GM19023 (cell line): ENCODE data around the gene RPS6KA6.
"Not testable (repeated sequence)": the region's sequence is repeated elsewhere in the genome, so short reads cannot be mapped to it uniquely, and the experiment has no call there.

Source experiments
- ATAC-seq: cut with Tn5 transposase; IDR thresholded peaks from one replicate; pipeline ENCODE4 v1.9.1; 2021; ENCODE audit warnings: mild to moderate bottlenecking, moderate library complexity; ENCODE audit not compliant: unreplicated experiment

RPS6KA6 gene

GRCh38 chrX:84165711-84166110, 22.3 kb downstream of the RPS6KA6 start:
- ATAC-seq, result no peak

- ATAC-seq, result no peak
Observed at GRCh38 chrX:84162401-84162800, 25.6 kb downstream of the RPS6KA6 start.

- ATAC-seq, result no peak
Observed at GRCh38 chrX:84161641-84162040, 26.4 kb downstream of the RPS6KA6 start.

- ATAC-seq, result no peak
Observed at GRCh38 chrX:84160736-84161135, 27.3 kb downstream of the RPS6KA6 start.

GRCh38 chrX:84156821-84157220, 31.2 kb downstream of the RPS6KA6 start:
- ATAC-seq, result no peak

- no peak for ATAC-seq
Observed at GRCh38 chrX:84155938-84156337, 32.1 kb downstream of the RPS6KA6 start.

GRCh38 chrX:84153538-84153937, 34.5 kb downstream of the RPS6KA6 start:
- no peak for ATAC-seq

- ATAC-seq, result no peak
Observed at GRCh38 chrX:84144991-84145390, 43.0 kb downstream of the RPS6KA6 start.

- ATAC-seq, result no peak
Observed at GRCh38 chrX:84144281-84144680, 43.7 kb downstream of the RPS6KA6 start.

GRCh38 chrX:84133023-84133422, 55.0 kb downstream of the RPS6KA6 start:
- no peak for ATAC-seq

- no peak for ATAC-seq
Observed at GRCh38 chrX:84123585-84123984, 64.4 kb downstream of the RPS6KA6 start.

- ATAC-seq, result no peak
Observed at GRCh38 chrX:84118769-84119168, 69.2 kb downstream of the RPS6KA6 start.

GRCh38 chrX:84118315-84118714, 69.7 kb downstream of the RPS6KA6 start:
- no peak for ATAC-seq

- ATAC-seq, result no peak
Observed at GRCh38 chrX:84108584-84108983, 79.4 kb downstream of the RPS6KA6 start.

GRCh38 chrX:84099120-84099519, 88.9 kb downstream of the RPS6KA6 start:
- ATAC-seq, result no peak

GRCh38 chrX:84079479-84080197, 108.4 kb downstream of the RPS6KA6 start:
- ATAC-seq, result not testable (repeated sequence)

- no peak for ATAC-seq
Observed at GRCh38 chrX:84078991-84079390, 109.0 kb downstream of the RPS6KA6 start.

- no peak for ATAC-seq
Observed at GRCh38 chrX:84064814-84065213, 123.2 kb downstream of the RPS6KA6 start.

GRCh38 chrX:84064164-84064563, 123.8 kb downstream of the RPS6KA6 start:
- no peak for ATAC-seq

- ATAC-seq, result no peak
Observed at GRCh38 chrX:84047339-84047738, 140.7 kb downstream of the RPS6KA6 start.

GRCh38 chrX:84046403-84046984, 141.5 kb downstream of the RPS6KA6 start:
- ATAC-seq, result peak; percentile 97

- ATAC-seq, result no peak
Observed at GRCh38 chrX:84044051-84044450, 143.9 kb downstream of the RPS6KA6 start.
